NT2/D1 (cell line): ENCODE measurements around the gene MYO1D.

ENCODE experiments used
- SUZ12 ChIP-seq: IDR thresholded peaks from 2 replicates; pipeline ENCODE4 v1.6.1; 2011; ENCODE audit not compliant: insufficient read length, insufficient read depth; ENCODE audit errors: extremely low read depth
- YY1 ChIP-seq: IDR thresholded peaks from 2 replicates; pipeline ENCODE4 v1.6.1; 2011; ENCODE audit not compliant: insufficient read length, insufficient read depth
- ZNF274 ChIP-seq: IDR thresholded peaks from 2 replicates; pipeline ENCODE4 v1.6.1; 2011; ENCODE audit warnings: mild to moderate bottlenecking, low read depth, low read length

DNA sequence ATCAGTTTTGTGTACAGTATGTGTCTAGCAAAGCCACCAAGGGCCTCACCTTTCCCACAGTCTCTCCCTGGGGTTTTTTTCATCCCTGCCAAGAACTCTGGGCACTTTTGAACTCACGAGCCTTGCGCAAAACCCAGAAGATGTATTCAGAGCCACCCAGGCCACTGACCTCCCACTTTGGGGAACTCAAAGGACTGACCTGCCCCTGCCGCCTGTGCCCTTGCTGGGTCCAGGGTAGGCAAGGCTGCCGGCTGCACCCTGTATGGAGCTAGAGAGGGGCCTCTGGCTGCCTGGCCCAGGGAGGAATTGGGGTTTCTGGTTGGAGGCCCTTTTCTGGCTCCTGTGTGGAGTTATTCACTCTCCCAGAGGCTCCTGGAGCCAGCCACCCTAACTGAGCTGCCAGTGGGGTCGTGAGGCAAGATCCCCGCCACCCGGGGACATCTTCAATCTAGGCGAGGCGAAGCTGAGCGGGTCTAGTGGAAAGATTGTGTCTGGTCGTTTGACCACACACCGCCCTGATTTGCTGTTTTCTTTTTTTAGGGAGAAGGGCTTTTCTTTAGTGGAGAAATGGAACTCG, 388.2 kb downstream of the MYO1D start:
- TF ChIP-seq YY1 (no peak), ZNF274 (no peak), SUZ12 (no peak)
